CD4-positive, alpha-beta T cell (primary cell): ENCODE results near the gene PDZK1IP1. TPM values are rescaled to one million over a fixed set of nuclear protein-coding genes. Genes with fewer than 3 reads are reported as not detected.

Experiments used
- ATAC-seq: fragments of 200-7000 bp; cut with Tn5 transposase; one replicate; pipeline ENCODE4 v1.10.0; 2022; ENCODE audit warnings: mild to moderate bottlenecking; ENCODE audit not compliant: poor library complexity
- CTCF ChIA-PET: fragments of 350-600 bp; sonication (Branson Sonifier 250); formaldehyde crosslinking; loops from one replicate; lab custom pipeline; 2021; ENCODE audit warnings: antibody characterized with exemption, inconsistent platforms; lab: Charles Lee
- POLR2A ChIA-PET: fragments of 350-600 bp; sonication (Branson Sonifier 250); formaldehyde crosslinking; loops from one replicate; lab custom pipeline; 2021; ENCODE audit warnings: antibody characterized with exemption, inconsistent platforms; lab: Charles Lee
- DNase-seq, 14 experiments: peaks; one replicate each; pipeline ENCODE4 v3.0.0-alpha.2; 2013 to 2020; ENCODE audit warnings: mixed read lengths in 2 of 14
- H3K27ac ChIP-seq, 2 donors: one replicate each; pipeline versions ENCODE4 v1.5.1 to v1.7.0; 2013; ENCODE audit warnings: low read length in 2 of 2, low read depth in 1 of 2, mild to moderate bottlenecking in 1 of 2
- H3K27me3 ChIP-seq, 2 experiments: 1 replicate in 1 of 2; 2 replicates in 1 of 2; pipeline versions ENCODE4 v1.6.1 to v1.7.0; 2013; ENCODE audit warnings: low read length in 2 of 2, control low read depth in 1 of 2, mild to moderate bottlenecking in 1 of 2, moderate library complexity in 1 of 2; ENCODE audit not compliant: insufficient read depth in 2 of 2, control insufficient read depth in 1 of 2
- H3K36me3 ChIP-seq: one replicate; pipeline ENCODE4 v1.6.1; 2013; ENCODE audit warnings: low read length, control low read depth; ENCODE audit not compliant: insufficient read depth
- H3K4me1 ChIP-seq: one replicate; pipeline ENCODE4 v1.6.1; 2013; ENCODE audit warnings: low read length, control low read depth; ENCODE audit not compliant: insufficient read depth
- H3K4me3 ChIP-seq: one replicate; pipeline ENCODE4 v1.5.1; 2013; ENCODE audit warnings: mild to moderate bottlenecking, low read length, moderate library complexity
- H3K9me3 ChIP-seq, 2 experiments: 1 replicate in 1 of 2; 2 replicates in 1 of 2; pipeline versions ENCODE4 v1.6.1 to v1.7.0; 2013; ENCODE audit warnings: low read length in 2 of 2, mild to moderate bottlenecking in 2 of 2, control low read depth in 1 of 2, moderate library complexity in 1 of 2; ENCODE audit not compliant: control insufficient read depth in 1 of 2, insufficient read depth in 1 of 2
- H3K27ac Mint-ChIP-seq: one replicate; pipeline ENCODE4 v1.8.0; 2020; ENCODE audit warnings: mixed read lengths
- H3K27me3 Mint-ChIP-seq: one replicate; pipeline ENCODE4 v1.8.0; 2021; ENCODE audit warnings: mixed read lengths
- H3K36me3 Mint-ChIP-seq: one replicate; pipeline ENCODE4 v1.8.0; 2021; ENCODE audit warnings: low read depth, mixed read lengths
- H3K4me1 Mint-ChIP-seq: one replicate; pipeline ENCODE4 v1.8.0; 2021; ENCODE audit warnings: low read depth, mixed read lengths
- H3K4me3 Mint-ChIP-seq: one replicate; pipeline ENCODE4 v1.8.0; 2020; ENCODE audit warnings: mild to moderate bottlenecking, mixed read lengths
- H3K9me3 Mint-ChIP-seq: one replicate; pipeline ENCODE4 v1.8.0; 2020; ENCODE audit warnings: mixed read lengths
- CTCF ChIP-seq: fragments of 200-600 bp; IDR thresholded peaks from one replicate; pipeline ENCODE4 v1.8.0; 2022; ENCODE audit warnings: antibody characterized with exemption, mild to moderate bottlenecking
- intact Hi-C, 2 experiments: fragments of 100-400 bp; cut with DNase I in 1 of 2; cut with micrococcal nuclease in 1 of 2; formaldehyde crosslinking; loops; one replicate each; pipeline versions ENCODE4 v1.15.1 to v1.9.0; 2023 to 2025; cut with DNase I, micrococcal nuclease
- polyA plus RNA-seq, 2 donors: library from polyadenylated mRNA; unstranded; fragments of 120-200 nt; gene quantifications; one replicate each; pipeline ENCODE4 v1.2.1, GENCODE V29; 2013
- total RNA-seq, 174 experiments: library from RNA in 2 of 174; stranded (reverse) in 2 of 174; gene quantifications; one replicate each; pipeline ENCODE4 v1.2.3 and lab custom pipeline; 2021 to 2026

The PDZK1IP1 gene
- total RNA-seq (not detected), total RNA-seq (lab: John Stamatoyannopoulos, UW) (0 to 0.29 (median 0) reads per million in 172 experiments)
- 0.18 TPM for polyA plus RNA-seq (2013, experiment 1 of 2)
- 0.07 TPM for polyA plus RNA-seq (2013, experiment 2 of 2)

DNA sequence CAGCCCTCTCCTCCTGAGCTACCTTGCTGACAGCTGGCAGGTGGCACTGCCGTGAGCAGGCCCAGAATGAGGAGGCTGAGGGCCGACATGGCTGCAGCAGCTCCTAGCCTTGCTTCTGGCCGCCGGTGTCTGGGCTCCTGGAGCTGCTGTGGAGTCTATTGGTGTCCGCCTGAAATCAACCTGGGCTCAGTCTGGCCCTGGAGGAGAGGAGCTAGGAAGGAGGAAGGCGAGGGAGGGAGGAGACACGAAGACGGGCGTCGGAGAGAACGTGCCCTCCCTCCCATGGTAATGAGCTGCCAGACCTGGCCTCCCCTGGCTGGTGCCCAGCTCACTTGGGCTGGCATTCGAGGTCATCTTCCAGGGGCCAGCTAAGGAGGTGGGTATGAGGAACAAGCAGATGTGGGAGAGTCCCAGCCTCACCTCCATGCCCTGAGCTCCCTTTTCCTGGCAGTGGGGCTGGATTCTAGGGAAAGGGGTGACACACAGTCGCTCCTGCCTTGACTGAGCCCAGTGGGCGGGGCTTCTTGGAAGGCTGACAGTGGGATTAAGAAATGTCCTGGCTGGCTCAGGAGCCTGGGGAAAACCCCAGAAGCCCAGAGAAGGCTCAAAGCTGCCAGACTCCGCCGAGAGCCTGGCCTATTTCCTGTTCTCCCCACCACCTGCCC lies at the start of gene PDZK1IP1:
Gene PDZK1IP1, minus strand, starts transcription at position 193 of the 665 bp plus-strand sequence. Its CDS starts 104 bp downstream, at position 89.
- H3K4me1 Mint-ChIP-seq: no peaks in the 10 kb centered on the region
- peaks cover 15% of the 10 kb centered on the region for H3K27me3 Mint-ChIP-seq
- H3K36me3 Mint-ChIP-seq: no peaks in the 10 kb centered on the region
- Histone ChIP-seq H3K27ac (no peak within 1 kb of the TSS), H3K9me3 (no peaks in the 10 kb centered on the region), H3K36me3 (no peaks in the 10 kb centered on the region), H3K27me3 (peaks cover 0 to 3% of the 10 kb centered on the region in 2 experiments), H3K4me3 (no peak within 1 kb of the TSS), H3K4me1 (no peaks in the 10 kb centered on the region)
- no peak within 1 kb of the TSS for H3K4me3 Mint-ChIP-seq
- H3K27ac Mint-ChIP-seq: no peak within 1 kb of the TSS
- H3K9me3 Mint-ChIP-seq: no peaks in the 10 kb centered on the region
- ATAC-seq (no peak), DNase-seq (no peak)
- CTCF ChIA-PET: interaction anchor here (1.2 kb wide), 1 partner anchor 536 kb away, joined by 3 read pairs; no protein-coding TSS in a partner anchor
- intact Hi-C loops: loop anchor here (5.0 kb wide), 2 partner anchors 72 to 537 kb away; no protein-coding TSS in a partner anchor
- TF ChIP-seq CTCF: no peak
- POLR2A ChIA-PET: no interaction called here

- no peaks in the 10 kb centered on the region for H3K9me3 ChIP-seq
- POLR2A ChIA-PET: no interaction called here
- H3K4me3 ChIP-seq: no peak overlapping the region
- DNase-seq (peak in 1 of 14 experiments; percentile 28), ATAC-seq (no peak)
- Mint-ChIP-seq H3K4me1 (peaks cover 8% of the 10 kb centered on the region), H3K27ac (no peak overlapping the region), H3K36me3 (no peaks in the 10 kb centered on the region), H3K4me3 (no peak overlapping the region), H3K27me3 (peaks cover 72% of the 10 kb centered on the region), H3K9me3 (no peaks in the 10 kb centered on the region)
- no peak for TF ChIP-seq CTCF
- no peak overlapping the region for H3K27ac ChIP-seq
- no peaks in the 10 kb centered on the region for H3K36me3 ChIP-seq
- H3K27me3 ChIP-seq: peaks cover 7 to 22% of the 10 kb centered on the region in 2 experiments
- intact Hi-C loops: no loop called here
- H3K4me1 ChIP-seq: peaks cover 12% of the 10 kb centered on the region
- CTCF ChIA-PET: no interaction called here
These were observed 49.2 kb upstream of the PDZK1IP1 start for GRCh38 chr1:47238935-47239592.

DNA sequence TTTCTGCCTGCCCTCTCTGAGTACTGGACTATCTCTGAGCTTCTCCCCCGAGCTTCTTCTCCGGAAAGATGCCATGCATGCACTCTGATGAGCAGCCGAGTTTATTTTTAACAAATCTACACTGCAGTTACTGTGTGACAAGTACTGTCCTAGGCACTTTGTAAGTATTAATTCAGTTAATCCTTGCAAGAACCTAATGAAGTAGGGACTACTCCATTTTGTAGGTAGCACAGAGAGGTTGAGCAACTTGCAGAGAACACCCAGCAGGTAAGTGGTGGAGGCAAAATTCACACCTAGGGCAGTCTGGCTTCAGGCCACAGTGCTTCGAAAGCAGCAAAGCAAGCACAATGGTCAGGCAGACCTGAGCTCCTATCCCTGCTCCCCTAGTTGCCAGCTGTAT lies 46.0 kb upstream of the PDZK1IP1 start:
- DNase-seq: no peak
- no peak for TF ChIP-seq CTCF
- peaks cover 76% of the 10 kb centered on the region for H3K27me3 Mint-ChIP-seq
- H3K4me3 Mint-ChIP-seq: no peak overlapping the region
- no peaks in the 10 kb centered on the region for H3K36me3 Mint-ChIP-seq
- H3K4me1 Mint-ChIP-seq: peaks cover 31% of the 10 kb centered on the region
- Histone ChIP-seq H3K27me3 (peaks cover 31 to 45% of the 10 kb centered on the region in 2 experiments), H3K4me1 (peaks cover 29% of the 10 kb centered on the region), H3K4me3 (no peak overlapping the region), H3K36me3 (no peaks in the 10 kb centered on the region), H3K9me3 (peaks cover 0 to 11% of the 10 kb centered on the region in 2 experiments), H3K27ac (no peak overlapping the region)
- no peak overlapping the region for H3K27ac Mint-ChIP-seq
- ChIA-PET POLR2A (no interaction called here), CTCF (no interaction called here)
- no peak for ATAC-seq
- intact Hi-C loops: no loop called here
- H3K9me3 Mint-ChIP-seq: no peaks in the 10 kb centered on the region
